ENCODE measurements around the gene MPP4. TPM values are rescaled to one million over a fixed set of nuclear protein-coding genes. Genes with fewer than 3 reads are reported as not detected.

MPP4 gene
- total and polyA plus RNA-seq, 9 of the 15 experiments (the other 6 are each of a cell fraction or from before 2014, with no cell fraction given) = 0.03 to 0.08 TPM; not detected in 7

DNA sequence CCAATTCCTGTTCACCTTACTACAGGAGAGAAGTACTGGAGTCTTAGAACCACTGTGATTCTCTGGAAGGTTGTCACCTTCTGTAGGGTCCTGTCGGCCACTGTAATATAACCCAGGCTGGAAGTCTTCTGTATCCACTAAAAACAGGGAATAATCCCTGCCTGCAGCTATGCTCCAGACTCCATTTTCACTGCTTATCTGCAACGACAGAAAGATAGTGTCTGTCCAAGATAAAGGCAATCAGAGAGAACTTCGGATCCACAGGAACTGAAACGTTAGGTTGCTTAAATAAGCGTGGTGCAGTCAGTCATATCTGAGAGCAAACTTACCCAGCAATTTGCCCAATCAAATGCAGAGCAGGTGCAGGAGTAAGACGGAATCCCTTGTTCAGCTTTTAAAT lies 48.1 kb upstream of the MPP4 start (continued):
- TF ChIP-seq ZNF395 (CRISPR knock-in tag; IDR thresholded peaks at IDR 0.05) (no peak), EP300 (IDR thresholded peaks at IDR 0.05; ENCODE audit: low read length) (0 out of 2 replicates have a peak, but pooled peaks have one; percentile 33), U2AF2 (optimal IDR thresholded peaks at IDR 0.05; ENCODE audit: low read depth, low read length) (no peak), PML (IDR thresholded peaks at IDR 0.05; ENCODE audit: low read length) (no peak), C11orf30 (IDR thresholded peaks at IDR 0.05; ENCODE audit: low read depth) (no peak), ZNF384 (IDR thresholded peaks at IDR 0.05; ENCODE audit: low read depth, low read length) (no peak), CHCHD3 (CRISPR knock-in tag; IDR thresholded peaks at IDR 0.05) (no peak), RNF2 (IDR thresholded peaks at IDR 0.05) (no peak), KHSRP (IDR thresholded peaks at IDR 0.05) (no peak), ZBTB40 (IDR thresholded peaks at IDR 0.05) (no peak), ZBTB40 (CRISPR knock-in tag; IDR thresholded peaks at IDR 0.05) (no peak), PRMT5 (CRISPR knock-in tag; IDR thresholded peaks at IDR 0.05) (no peak), RBM34 (IDR thresholded peaks at IDR 0.05; ENCODE audit: borderline replicate concordance, insufficient read depth, low read length) (no peak), SMARCE1 (IDR thresholded peaks at IDR 0.05) (no peak), PHF8 (IDR thresholded peaks at IDR 0.05; ENCODE audit: borderline replicate concordance, low read length) (no peak)
- TF ChIP-seq, protein P1, sequence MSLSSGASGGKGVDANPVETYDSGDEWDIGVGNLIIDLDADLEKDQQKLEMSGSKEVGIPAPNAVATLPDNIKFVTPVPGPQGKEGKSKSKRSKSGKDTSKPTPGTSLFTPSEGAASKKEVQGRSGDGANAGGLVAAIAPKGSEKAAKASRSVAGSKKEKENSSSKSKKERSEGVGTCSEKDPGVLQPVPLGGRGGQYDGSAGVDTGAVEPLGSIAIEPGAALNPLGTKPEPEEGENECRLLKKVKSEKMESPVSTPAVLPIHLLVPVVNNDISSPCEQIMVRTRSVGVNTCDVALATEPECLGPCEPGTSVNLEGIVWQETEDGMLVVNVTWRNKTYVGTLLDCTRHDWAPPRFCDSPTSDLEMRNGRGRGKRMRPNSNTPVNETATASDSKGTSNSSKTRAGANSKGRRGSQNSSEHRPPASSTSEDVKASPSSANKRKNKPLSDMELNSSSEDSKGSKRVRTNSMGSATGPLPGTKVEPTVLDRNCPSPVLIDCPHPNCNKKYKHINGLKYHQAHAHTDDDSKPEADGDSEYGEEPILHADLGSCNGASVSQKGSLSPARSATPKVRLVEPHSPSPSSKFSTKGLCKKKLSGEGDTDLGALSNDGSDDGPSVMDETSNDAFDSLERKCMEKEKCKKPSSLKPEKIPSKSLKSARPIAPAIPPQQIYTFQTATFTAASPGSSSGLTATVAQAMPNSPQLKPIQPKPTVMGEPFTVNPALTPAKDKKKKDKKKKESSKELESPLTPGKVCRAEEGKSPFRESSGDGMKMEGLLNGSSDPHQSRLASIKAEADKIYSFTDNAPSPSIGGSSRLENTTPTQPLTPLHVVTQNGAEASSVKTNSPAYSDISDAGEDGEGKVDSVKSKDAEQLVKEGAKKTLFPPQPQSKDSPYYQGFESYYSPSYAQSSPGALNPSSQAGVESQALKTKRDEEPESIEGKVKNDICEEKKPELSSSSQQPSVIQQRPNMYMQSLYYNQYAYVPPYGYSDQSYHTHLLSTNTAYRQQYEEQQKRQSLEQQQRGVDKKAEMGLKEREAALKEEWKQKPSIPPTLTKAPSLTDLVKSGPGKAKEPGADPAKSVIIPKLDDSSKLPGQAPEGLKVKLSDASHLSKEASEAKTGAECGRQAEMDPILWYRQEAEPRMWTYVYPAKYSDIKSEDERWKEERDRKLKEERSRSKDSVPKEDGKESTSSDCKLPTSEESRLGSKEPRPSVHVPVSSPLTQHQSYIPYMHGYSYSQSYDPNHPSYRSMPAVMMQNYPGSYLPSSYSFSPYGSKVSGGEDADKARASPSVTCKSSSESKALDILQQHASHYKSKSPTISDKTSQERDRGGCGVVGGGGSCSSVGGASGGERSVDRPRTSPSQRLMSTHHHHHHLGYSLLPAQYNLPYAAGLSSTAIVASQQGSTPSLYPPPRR (CRISPR knock-in tag; IDR thresholded peaks at IDR 0.05; ENCODE audit: borderline replicate concordance) = no peak

All from K562 (cell line).